K562 (cell line): ENCODE data around the gene CBX3. TPM values are rescaled to one million over a fixed set of nuclear protein-coding genes. Genes with fewer than 3 reads are reported as not detected.

Source experiments
- CBX3 ChIP-seq, 2 experiments: IDR thresholded peaks; 1 replicate in 1 of 2; 2 replicates in 1 of 2; pipeline ENCODE4 v1.6.1; 2012; ENCODE audit warnings: inconsistent platforms in 2 of 2, low read length in 2 of 2, borderline replicate concordance in 1 of 2, control low read depth in 1 of 2
- EGR1 ChIP-seq: fragments of 450-650 bp; conservative IDR thresholded peaks from 2 replicates; pipeline ENCODE4 v1.6.1; 2017; ENCODE audit warnings: mild to moderate bottlenecking
- HBP1 ChIP-seq: fragments of 450-650 bp; formaldehyde crosslinking; IDR thresholded peaks from 2 replicates; pipeline ENCODE4 v1.4.0; 2022; ENCODE audit warnings: missing genetic modification characterization
- HDAC1 ChIP-seq, 2 experiments: fragments of 450-650 bp; IDR thresholded peaks; 2 replicates each; pipeline ENCODE4 v1.6.1; 2016 to 2017; ENCODE audit warnings: inconsistent platforms in 1 of 2, mild to moderate bottlenecking in 1 of 2, moderate library complexity in 1 of 2
- IRF2 ChIP-seq: sonication (generic); formaldehyde crosslinking; IDR thresholded peaks from 2 replicates; pipeline ENCODE4 v1.8.1; 2022; ENCODE audit warnings: mild to moderate bottlenecking, missing genetic modification reagents
- KLF16 ChIP-seq: IDR thresholded peaks from 2 replicates; pipeline ENCODE4 v1.6.1; 2016; ENCODE audit warnings: antibody characterized with exemption
- MAZ ChIP-seq, 2 experiments: fragments of 450-650 bp in 1 of 2; sonication (generic) in 1 of 2; formaldehyde crosslinking; IDR thresholded peaks in 1 of 2; conservative IDR thresholded peaks in 1 of 2; 2 replicates each; pipeline versions ENCODE4 v1.4.0 to v1.5.0; 2020; ENCODE audit warnings: mild to moderate bottlenecking in 1 of 2, missing genetic modification reagents in 1 of 2
- MLLT1 ChIP-seq, 2 experiments: fragments of 450-650 bp; IDR thresholded peaks; 2 replicates each; pipeline ENCODE4 v1.6.1; 2016
- NR2F6 ChIP-seq: fragments of 450-650 bp; formaldehyde crosslinking; IDR thresholded peaks from 2 replicates; pipeline ENCODE4 v1.4.0; 2020; ENCODE audit warnings: mild to moderate bottlenecking
- POLR2H ChIP-seq: IDR thresholded peaks from 2 replicates; pipeline ENCODE4 v1.6.1; 2016; ENCODE audit warnings: missing genetic modification characterization, low read depth, mild to moderate bottlenecking, control low read depth, missing compliant biosample characterization, moderate library complexity
- RBFOX2 ChIP-seq: fragments of 200-400 bp; formaldehyde crosslinking; IDR thresholded peaks from 2 replicates; pipeline ENCODE4 v1.6.1; 2017; ENCODE audit warnings: low read depth, mild to moderate bottlenecking, low read length, moderate library complexity
- SUPT5H ChIP-seq: fragments of 450-650 bp; IDR thresholded peaks from 2 replicates; pipeline ENCODE4 v1.6.1; 2016
- ZNF311 ChIP-seq: fragments of 250-450 bp; sonication (Bioruptor Pico); IDR thresholded peaks from 2 replicates; pipeline ENCODE4 v1.4.0; 2020; ENCODE audit warnings: mild to moderate bottlenecking, moderate library complexity
- polyA plus RNA-seq, 8 experiments: library from polyadenylated mRNA; depleted of rRNA in 4 of 8; stranded (reverse) in 5 of 8; unstranded in 3 of 8; fragments of >200 nt; fragmentation: Nextera tagmentation in 2 of 8; fragmentation: Illumina TruSeq in 1 of 8; extraction: Ambion mirVana in 2 of 8; extraction: Trizol in 1 of 8; gene quantifications; 2 replicates each; pipeline versions ENCODE4 v1.2.1 to v1.2.3, GENCODE V29; 2011 to 2014; ENCODE audit warnings: inconsistent platforms in 1 of 8, missing spikeins in 1 of 8
- total RNA-seq, 7 experiments: library from RNA; depleted of rRNA in 6 of 7; stranded (reverse); fragments of >200 nt in 6 of 7; fragmentation: Illumina TruSeq in 2 of 7; extraction: Trizol in 2 of 7; gene quantifications; 2 replicates each; pipeline versions ENCODE4 v1.2.1 to v1.2.3, GENCODE V29; 2011 to 2021; ENCODE audit warnings: low replicate concordance in 1 of 7
- TF ChIP-seq, protein P1 (sequence below), 3 experiments: IDR thresholded peaks in 2 of 3; conservative IDR thresholded peaks in 1 of 3; 2 replicates each; pipeline ENCODE4 v1.5.1; 2011 to 2012; ENCODE audit warnings: low read length in 3 of 3, mild to moderate bottlenecking in 3 of 3, control low read depth in 2 of 3, improper control_type of control experiment in 1 of 3, inconsistent platforms in 1 of 3, low read depth in 1 of 3, mixed read lengths in 1 of 3, moderate library complexity in 1 of 3; ENCODE audit not compliant: insufficient read depth in 2 of 3
- TF ChIP-seq, protein P2 (sequence below): IDR thresholded peaks from 2 replicates; pipeline ENCODE4 v1.6.1; 2012; ENCODE audit warnings: low read depth, low read length, improper control_type of control experiment, borderline replicate concordance
- TF ChIP-seq, protein P3 (sequence below), 2 experiments: fragments of 450-650 bp; conservative IDR thresholded peaks; 2 replicates each; pipeline ENCODE4 v1.6.1; 2017; ENCODE audit warnings: mild to moderate bottlenecking in 2 of 2, moderate library complexity in 2 of 2

The CBX3 gene
- total and polyA plus RNA-seq, 9 of the 15 experiments (the other 6 are each of a cell fraction or from before 2014, with no cell fraction given), result 198 to 413 (median 328) TPM

- peak in 1 of 2 experiments; percentile 35; a peak in 1 of 4 replicates for TF ChIP-seq MLLT1 (IDR thresholded peaks at IDR 0.05)
- no peak for TF ChIP-seq NR2F6 (CRISPR knock-in tag)
- TF ChIP-seq, protein P1, sequence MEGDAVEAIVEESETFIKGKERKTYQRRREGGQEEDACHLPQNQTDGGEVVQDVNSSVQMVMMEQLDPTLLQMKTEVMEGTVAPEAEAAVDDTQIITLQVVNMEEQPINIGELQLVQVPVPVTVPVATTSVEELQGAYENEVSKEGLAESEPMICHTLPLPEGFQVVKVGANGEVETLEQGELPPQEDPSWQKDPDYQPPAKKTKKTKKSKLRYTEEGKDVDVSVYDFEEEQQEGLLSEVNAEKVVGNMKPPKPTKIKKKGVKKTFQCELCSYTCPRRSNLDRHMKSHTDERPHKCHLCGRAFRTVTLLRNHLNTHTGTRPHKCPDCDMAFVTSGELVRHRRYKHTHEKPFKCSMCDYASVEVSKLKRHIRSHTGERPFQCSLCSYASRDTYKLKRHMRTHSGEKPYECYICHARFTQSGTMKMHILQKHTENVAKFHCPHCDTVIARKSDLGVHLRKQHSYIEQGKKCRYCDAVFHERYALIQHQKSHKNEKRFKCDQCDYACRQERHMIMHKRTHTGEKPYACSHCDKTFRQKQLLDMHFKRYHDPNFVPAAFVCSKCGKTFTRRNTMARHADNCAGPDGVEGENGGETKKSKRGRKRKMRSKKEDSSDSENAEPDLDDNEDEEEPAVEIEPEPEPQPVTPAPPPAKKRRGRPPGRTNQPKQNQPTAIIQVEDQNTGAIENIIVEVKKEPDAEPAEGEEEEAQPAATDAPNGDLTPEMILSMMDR (IDR thresholded peaks at IDR 0.05 in 2 of 3, conservative IDR thresholded peaks at IDR 0.05 in 1 of 3; ENCODE audit: insufficient read depth in 2 of 3, low read depth in 1 of 3, low read length in 3 of 3), result peak in 2 of 3 experiments; percentile 36 to 61; a peak in 4 of 6 replicates
- no peak for TF ChIP-seq ZNF311 (CRISPR knock-in tag)
- TF ChIP-seq SUPT5H, result 0 out of 2 replicates have a peak, but pooled peaks have one; percentile 23
- TF ChIP-seq HDAC1 (IDR thresholded peaks at IDR 0.05), result 0 out of 4 replicates have a peak, but pooled peaks of 1 of the 2 experiments have one; percentile 17
- no peak for TF ChIP-seq CBX3 (IDR thresholded peaks at IDR 0.05; ENCODE audit: borderline replicate concordance in 1 of 2, low read length in 2 of 2)
- TF ChIP-seq HBP1 (CRISPR knock-in tag), result no peak
- TF ChIP-seq POLR2H (tag), result peak; percentile 42; the same call in 1 of the 2 replicates
- TF ChIP-seq, protein P2, sequence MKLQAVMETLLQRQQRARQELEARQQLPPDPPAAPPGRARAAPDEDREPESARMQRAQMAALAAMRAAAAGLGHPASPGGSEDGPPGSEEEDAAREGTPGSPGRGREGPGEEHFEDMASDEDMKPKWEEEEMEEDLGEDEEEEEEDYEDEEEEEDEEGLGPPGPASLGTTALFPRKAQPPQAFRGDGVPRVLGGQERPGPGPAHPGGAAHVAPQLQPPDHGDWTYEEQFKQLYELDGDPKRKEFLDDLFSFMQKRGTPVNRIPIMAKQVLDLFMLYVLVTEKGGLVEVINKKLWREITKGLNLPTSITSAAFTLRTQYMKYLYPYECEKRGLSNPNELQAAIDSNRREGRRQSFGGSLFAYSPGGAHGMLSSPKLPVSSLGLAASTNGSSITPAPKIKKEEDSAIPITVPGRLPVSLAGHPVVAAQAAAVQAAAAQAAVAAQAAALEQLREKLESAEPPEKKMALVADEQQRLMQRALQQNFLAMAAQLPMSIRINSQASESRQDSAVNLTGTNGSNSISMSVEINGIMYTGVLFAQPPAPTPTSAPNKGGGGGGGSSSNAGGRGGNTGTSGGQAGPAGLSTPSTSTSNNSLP, result peak; percentile 78; the same call in 1 of the 2 replicates
- TF ChIP-seq EGR1, result no peak
- peak in 1 of 2 experiments; percentile 34; a peak in 1 of 4 replicates for TF ChIP-seq MAZ (CRISPR knock-in tag; conservative IDR thresholded peaks at IDR 0.05 in 1 of 2, IDR thresholded peaks at IDR 0.05 in 1 of 2)
- TF ChIP-seq KLF16, result peak; percentile 19; the same call in 1 of the 2 replicates
- TF ChIP-seq IRF2 (CRISPR knock-in tag), result no peak
- TF ChIP-seq, protein P3, sequence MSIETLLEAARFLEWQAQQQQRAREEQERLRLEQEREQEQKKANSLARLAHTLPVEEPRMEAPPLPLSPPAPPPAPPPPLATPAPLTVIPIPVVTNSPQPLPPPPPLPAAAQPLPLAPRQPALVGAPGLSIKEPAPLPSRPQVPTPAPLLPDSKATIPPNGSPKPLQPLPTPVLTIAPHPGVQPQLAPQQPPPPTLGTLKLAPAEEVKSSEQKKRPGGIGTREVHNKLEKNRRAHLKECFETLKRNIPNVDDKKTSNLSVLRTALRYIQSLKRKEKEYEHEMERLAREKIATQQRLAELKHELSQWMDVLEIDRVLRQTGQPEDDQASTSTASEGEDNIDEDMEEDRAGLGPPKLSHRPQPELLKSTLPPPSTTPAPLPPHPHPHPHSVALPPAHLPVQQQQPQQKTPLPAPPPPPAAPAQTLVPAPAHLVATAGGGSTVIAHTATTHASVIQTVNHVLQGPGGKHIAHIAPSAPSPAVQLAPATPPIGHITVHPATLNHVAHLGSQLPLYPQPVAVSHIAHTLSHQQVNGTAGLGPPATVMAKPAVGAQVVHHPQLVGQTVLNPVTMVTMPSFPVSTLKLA (conservative IDR thresholded peaks at IDR 0.05), result peak; percentile 51 to 69; a peak in 3 of 4 replicates
- TF ChIP-seq RBFOX2, result peak; percentile 78
Observed at GRCh38 chr7:26198133-26198780, 3.3 kb upstream of the CBX3 start (continued).
